Panc1 (cell line): ENCODE results near the gene ELAVL4.

Source experiments
- POLR2AphosphoS5 ChIP-seq: IDR thresholded peaks from 2 replicates; pipeline ENCODE4 v1.6.1; 2012; ENCODE audit warnings: mild to moderate bottlenecking, low read depth, low read length, moderate library complexity
- TCF7L2 ChIP-seq: IDR thresholded peaks from 2 replicates; pipeline ENCODE4 v1.6.1; 2011; ENCODE audit warnings: mild to moderate bottlenecking, low read depth, low read length, inconsistent platforms
- TF ChIP-seq, protein P1 (sequence below): fragments of 450-650 bp; IDR thresholded peaks from 2 replicates; pipeline ENCODE4 v1.5.1; 2017; ENCODE audit warnings: mild to moderate bottlenecking
- TF ChIP-seq, protein P2 (sequence below), 2 experiments: IDR thresholded peaks; 2 replicates each; pipeline ENCODE4 v1.6.1; 2011 to 2012; ENCODE audit warnings: low read depth in 2 of 2, control low read depth in 1 of 2, low read length in 1 of 2, mild to moderate bottlenecking in 1 of 2, moderate library complexity in 1 of 2; ENCODE audit not compliant: insufficient read depth in 1 of 2

DNA sequence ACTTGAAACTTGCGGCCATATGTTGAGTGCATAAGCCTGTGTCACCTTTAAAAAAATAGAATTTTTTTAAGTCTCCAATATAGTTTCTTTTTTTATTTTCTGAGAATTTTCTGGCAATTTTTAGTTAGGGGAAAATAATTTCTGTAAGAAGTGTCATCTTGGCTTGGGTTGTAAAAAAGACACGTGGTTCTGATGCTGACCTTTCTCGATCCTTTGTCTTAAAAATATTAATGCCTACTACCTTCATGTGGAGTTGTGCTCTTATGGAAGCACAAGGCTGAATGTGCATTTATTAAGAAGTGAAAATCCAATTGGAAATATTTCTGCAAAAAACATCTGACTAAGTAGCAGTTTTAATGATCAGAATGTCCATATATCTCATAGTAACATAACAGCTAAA, 3.5 kb downstream of the ELAVL4 start:
- TF ChIP-seq, protein P1, sequence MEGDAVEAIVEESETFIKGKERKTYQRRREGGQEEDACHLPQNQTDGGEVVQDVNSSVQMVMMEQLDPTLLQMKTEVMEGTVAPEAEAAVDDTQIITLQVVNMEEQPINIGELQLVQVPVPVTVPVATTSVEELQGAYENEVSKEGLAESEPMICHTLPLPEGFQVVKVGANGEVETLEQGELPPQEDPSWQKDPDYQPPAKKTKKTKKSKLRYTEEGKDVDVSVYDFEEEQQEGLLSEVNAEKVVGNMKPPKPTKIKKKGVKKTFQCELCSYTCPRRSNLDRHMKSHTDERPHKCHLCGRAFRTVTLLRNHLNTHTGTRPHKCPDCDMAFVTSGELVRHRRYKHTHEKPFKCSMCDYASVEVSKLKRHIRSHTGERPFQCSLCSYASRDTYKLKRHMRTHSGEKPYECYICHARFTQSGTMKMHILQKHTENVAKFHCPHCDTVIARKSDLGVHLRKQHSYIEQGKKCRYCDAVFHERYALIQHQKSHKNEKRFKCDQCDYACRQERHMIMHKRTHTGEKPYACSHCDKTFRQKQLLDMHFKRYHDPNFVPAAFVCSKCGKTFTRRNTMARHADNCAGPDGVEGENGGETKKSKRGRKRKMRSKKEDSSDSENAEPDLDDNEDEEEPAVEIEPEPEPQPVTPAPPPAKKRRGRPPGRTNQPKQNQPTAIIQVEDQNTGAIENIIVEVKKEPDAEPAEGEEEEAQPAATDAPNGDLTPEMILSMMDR, result no peak
- TF ChIP-seq, protein P2, sequence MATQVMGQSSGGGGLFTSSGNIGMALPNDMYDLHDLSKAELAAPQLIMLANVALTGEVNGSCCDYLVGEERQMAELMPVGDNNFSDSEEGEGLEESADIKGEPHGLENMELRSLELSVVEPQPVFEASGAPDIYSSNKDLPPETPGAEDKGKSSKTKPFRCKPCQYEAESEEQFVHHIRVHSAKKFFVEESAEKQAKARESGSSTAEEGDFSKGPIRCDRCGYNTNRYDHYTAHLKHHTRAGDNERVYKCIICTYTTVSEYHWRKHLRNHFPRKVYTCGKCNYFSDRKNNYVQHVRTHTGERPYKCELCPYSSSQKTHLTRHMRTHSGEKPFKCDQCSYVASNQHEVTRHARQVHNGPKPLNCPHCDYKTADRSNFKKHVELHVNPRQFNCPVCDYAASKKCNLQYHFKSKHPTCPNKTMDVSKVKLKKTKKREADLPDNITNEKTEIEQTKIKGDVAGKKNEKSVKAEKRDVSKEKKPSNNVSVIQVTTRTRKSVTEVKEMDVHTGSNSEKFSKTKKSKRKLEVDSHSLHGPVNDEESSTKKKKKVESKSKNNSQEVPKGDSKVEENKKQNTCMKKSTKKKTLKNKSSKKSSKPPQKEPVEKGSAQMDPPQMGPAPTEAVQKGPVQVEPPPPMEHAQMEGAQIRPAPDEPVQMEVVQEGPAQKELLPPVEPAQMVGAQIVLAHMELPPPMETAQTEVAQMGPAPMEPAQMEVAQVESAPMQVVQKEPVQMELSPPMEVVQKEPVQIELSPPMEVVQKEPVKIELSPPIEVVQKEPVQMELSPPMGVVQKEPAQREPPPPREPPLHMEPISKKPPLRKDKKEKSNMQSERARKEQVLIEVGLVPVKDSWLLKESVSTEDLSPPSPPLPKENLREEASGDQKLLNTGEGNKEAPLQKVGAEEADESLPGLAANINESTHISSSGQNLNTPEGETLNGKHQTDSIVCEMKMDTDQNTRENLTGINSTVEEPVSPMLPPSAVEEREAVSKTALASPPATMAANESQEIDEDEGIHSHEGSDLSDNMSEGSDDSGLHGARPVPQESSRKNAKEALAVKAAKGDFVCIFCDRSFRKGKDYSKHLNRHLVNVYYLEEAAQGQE (IDR thresholded peaks at IDR 0.05; ENCODE audit: insufficient read depth in 1 of 2, low read depth in 2 of 2, low read length in 1 of 2), result no peak
- TF ChIP-seq POLR2AphosphoS5, result no peak
- no peak for TF ChIP-seq TCF7L2
